GM19372 (cell line): ENCODE results near the gene FRMD4A.
"Not testable (repeated sequence)": the region's sequence is repeated elsewhere in the genome, so short reads cannot be mapped to it uniquely, and the experiment has no call there.

Experiments used
- ATAC-seq: cut with Tn5 transposase; IDR thresholded peaks from one replicate; pipeline ENCODE4 v1.9.1; 2021; ENCODE audit warnings: mild to moderate bottlenecking, low read depth, moderate library complexity; ENCODE audit not compliant: unreplicated experiment

FRMD4A gene

DNA sequence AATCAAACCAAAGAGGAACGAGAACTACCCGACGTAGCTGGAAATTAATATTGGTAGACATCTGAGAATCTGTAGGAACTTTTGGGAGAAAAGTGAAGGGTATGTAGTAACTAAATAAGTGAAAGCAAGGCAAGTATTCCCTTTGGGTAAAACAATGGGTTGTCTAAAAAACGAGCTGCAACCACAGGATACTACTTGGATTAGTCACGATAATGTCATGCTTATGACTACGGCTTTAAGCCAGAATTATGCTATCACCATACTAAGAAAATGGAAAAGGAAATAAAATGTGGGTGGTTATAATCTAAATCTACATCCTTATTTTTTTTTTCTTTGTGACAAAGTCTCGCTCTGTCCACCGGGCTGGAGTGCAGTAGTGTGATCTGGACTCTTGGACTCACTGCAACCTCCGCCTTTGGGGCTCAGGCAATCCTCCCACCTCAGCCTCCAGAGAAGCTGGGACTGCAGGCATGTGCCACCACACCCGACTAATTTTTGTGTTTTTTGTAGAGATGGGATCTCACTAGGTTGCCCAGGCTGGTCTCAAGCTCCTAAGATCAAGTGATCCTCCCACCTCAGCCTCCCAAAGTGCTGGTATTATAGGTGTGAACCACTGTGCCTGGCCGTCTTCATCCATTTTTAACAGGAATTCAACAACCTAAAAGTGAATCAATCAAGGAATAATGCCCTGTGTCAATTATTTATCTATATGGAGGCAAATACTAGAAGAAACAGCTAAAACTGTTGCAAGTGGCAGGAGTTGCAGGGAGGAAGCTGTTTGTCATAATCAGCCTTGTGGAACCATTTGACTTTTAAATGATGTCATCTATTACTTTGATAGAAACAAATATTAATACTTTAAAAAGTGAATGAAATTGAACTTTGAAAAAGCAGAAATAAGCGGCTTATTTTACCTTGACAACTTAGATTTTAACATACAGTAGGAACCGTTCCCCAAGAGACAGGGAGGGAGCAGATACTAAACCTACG is 554.6 kb downstream of the FRMD4A start:
- ATAC-seq: no peak

DNA sequence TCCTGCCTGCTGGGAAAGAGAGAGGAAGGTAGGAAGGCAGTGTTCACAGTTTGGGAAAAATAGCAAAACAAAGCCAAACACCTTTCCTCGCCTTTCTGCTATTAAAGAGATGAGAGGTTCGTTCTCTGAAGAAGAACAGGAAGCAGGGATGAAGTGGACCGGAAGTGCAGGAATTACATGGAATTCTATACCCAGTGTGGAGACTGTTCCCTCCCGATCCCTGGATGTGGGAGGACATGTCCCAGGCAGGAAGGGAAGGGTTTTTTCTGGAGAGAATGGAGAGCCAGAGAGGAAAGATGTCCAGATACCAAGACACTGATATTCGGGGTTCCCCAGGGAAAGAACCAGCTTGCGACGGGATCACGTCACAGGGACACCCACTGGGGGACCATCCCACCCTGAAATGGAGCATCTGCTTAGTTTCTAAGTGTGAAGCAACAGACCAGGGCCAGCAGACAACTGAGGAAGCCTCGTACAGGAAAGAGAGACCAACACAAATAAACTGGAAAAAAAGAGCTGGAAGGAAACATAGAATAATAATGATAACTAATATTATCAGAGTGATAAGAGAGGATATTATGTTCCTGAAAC is 556.3 kb downstream of the FRMD4A start:
- no peak for ATAC-seq

DNA sequence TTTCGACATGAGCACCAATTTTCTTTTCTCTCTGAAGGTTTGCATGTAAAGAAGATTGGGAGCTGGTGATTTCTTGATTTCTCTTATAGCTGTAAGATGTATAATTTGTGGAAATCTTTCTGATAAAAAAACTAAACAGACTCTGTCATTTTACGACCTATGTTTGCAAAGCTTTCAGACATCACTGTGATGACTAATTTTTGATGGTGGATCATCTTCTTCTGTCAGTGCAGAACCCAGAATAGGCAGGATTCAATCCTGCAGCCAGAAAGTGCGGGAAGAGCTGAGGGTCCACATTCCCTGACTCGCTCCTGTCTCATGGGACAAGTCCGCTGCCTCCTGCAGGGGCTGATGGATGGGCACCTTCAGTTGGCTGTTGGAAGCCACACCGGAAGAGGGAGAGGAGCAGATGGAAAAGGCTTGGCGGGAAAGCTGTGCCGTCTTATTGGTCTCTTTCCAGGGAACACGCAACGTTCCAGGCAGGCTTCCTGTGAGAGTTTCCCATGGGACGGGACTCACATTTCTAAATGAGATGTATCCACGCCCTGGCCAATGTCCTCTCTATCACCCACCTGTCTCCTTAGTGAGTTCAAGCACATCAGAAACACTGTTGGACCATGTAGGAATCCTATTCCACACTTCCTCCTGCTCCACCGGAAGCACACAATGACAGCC is 557.1 kb downstream of the FRMD4A start:
- ATAC-seq: no peak

DNA sequence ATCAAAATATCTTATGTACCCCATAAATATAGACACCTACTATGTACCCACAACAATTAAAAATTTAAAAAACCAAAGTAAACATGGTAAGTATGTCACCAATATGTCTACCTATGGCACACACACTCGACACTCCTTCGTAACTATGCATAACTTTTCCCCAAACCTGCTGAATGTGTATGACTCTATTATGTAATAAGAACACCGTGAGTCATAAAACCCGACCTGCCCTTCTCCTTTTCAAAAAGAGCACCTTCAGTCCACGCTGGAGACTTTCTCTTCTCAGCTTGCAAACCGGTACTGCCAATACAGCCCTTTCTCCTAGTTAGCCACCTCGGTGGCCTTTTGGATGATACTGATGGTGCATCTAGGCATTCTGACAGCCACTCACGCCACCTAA is 557.7 kb downstream of the FRMD4A start:
- ATAC-seq: no peak

DNA sequence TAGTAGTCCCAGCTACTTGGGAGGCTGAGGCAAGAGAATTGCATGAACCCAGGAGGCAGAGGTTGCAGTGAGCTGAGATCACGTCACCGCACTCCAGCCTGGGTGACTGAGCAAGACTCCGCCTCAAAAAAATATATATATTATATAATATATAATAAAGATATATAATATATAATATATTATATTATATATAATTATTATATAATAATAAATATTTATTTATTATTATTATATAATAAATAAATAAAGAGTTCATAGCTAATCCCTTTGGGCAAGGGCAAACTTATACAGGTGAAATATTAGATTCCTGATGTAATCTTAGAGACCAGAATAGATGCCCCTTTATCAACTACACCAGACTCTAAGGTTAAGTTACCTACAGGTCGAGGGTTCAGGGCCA is 558.7 kb downstream of the FRMD4A start:
- ATAC-seq: no peak

DNA sequence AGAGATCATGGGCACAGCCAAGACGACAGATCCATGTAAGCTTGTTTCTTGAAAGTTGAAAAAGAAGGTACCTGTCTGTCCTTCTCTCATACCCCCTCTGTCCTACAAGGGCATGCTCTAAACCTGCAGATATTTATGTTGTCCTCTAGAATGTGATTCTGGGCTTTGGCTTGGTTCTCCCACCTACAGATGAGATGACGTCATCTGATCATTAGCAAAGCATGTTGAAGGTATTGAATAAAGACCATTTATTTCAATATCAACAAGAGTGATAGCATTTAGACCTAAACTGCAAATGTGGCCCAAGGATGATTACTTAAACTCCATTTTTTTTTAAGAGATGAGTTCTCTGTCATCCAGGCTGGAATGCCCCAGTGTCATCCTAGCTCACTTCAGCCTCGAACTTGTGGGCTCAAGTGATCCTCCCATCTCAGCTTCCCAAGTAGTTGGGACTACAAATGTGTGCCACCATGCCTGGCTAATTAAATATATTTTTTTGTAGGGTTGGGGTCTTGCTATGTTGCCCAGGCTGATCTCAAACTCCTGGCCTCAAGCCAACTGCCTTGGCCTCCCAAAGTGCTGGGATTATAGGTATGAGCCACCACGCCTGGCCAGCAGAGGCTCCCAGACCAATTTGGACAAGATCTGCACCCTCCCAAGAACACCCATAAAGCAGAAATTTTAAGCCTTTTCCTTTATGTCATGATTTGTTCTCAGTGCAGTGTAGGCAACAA is 559.8 kb downstream of the FRMD4A start:
- ATAC-seq: no peak

DNA sequence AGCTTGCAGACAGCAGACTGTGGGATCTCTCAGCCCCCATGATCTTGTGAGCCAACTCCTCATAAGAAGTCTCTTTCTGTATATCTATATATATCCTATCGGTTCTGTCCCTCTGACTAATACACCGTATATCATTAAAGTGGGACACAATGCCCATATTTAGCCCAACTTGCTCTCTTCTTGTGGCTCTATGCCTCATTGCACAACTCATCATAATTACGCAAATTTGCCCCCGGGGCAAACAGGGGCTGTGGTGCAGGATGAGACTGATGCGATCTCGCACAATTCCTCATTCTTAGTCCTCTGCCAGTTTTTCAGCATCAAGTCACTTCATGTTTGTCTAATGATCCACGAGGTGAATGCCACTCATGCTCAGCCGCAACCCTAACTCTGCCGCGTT is 560.8 kb downstream of the FRMD4A start:
- no peak for ATAC-seq

DNA sequence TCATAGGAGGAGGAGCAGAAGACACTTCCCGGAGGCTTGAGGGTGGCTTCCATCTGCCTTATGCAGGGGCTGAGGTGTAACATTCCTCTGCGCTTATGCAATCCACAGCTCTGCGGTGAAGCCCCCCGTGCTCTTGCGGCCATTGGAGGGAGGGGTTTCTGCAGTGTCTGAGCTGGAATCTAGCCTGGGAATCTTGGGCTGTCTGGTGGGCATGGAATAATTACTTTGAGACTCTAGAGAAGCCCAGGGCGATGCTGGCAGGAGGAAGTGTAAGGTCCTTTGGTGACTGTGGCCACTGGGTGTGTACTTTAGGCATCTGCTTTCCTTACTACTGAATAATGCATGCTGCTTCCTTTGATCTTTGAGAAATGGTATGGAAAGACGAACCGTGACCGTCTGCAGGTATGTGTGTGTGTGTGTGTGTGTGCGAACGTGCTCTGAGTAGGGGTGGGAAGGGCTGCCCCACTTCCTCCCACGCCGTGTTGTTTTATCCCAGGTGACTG is 563.0 kb downstream of the FRMD4A start:
- ATAC-seq: no peak

DNA sequence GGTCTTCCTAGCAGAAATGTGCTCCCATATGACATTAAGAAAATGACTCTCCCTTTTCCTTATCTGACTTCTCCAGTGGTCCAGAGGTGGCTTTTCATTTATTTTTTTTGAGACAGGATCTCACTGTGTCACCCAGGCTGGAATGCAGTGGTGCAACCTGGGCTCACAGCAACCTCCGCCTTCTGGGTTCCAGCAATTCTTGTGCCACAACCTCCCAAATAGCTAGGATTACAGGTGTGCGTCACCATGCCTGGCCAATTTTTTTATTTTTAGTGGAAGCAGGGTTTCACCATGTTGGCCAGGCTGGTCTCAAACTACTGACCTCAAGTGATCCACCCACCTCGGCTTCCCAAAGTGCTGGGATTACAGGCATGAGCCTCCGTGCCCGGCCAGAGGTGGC is 563.6 kb downstream of the FRMD4A start:
- ATAC-seq: not testable (repeated sequence)

DNA sequence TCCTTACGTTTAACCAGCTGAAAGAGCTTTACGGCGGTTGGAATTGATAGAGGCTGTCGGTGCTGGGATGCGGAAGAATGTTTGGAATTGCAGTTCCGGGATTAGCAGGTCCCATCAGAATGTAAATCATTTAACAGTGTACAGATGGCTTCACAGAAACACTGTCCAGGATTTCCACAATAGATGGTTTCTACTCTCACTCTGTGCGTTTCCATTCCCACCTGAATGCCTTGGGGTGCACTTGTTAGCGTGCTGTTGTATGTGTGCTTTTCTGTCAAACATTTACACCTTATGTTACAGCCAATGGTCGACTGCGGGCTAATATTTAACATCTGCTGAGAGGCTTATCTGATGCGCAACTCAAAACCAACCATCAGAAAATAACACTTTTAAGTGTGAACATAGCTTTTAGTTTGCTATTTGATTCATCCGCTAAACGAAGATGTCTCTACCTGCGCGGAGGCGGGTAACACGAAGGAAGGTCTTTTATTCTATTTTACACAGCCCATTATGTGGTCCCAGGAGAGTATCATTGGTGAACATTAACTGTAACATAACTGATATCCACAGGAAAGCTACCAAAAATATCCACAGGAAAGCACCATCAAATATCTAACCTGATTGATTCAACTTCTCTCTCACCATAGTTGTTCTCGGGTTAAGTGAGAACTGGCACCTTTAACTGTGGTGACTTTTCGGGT is 564.9 kb downstream of the FRMD4A start:
- no peak for ATAC-seq

DNA sequence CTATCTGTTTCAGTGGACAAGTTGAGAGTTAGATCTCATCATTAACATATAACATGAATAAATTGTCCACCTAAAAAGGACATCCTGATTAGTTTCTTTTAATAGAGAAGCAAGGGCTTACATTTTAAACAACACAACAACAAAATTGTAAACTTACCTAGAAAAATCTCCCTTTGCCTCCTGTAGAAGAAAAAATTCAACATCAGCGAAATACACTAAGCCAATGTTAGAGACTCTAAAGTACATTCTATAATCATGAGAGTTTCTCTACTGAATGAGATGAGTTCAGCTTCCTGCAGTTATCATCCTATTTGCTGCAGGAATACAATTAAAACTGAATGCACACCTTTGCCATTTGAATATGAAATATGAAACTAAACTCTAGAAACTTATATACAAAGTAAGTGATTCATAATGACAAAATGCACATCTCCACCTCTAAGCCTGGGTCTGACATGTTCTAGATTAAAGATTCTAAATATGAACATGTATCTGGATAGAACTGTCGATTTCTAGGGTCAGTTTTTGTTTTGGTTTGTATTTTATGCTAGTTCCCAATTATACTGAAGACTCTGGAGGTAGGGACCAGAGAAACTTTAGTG is 569.1 kb downstream of the FRMD4A start:
- ATAC-seq: no peak

DNA sequence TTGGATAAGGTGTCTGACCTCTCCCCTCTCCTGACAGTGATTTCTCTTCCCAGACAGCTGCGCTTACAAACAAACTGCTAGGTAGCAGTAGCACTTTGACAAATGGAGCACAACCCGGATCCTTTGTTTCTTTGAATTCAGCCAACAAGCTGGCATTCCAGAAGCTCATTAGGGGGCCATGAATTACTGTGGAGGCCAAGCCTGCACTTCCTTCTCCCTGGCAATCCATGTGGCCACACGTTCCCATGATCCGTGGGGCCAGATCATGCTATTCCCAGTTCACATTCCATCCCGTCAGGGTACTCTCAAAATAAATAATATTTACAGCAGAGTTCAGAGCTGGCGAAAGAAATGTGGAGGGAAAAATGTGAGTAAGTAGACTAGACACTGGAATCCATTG is 571.6 kb downstream of the FRMD4A start:
- no peak for ATAC-seq

DNA sequence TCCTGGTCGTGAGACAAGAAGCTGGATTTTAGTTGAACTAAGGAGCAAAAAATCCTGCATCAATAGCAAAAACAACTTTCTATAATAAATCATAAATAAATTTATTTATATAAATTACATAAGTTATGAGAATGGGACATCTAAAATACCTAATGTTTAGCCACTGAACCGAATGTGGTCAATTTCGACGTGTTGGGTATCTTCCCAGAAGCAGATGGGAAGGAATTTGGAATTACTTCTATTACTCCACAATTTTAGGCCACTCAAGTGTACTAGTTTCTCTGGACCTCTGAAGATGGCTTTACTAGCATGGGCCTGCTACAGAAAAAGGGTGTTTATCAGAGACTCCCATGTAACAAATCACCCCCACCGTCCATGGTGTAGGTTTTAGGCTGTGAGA is 572.0 kb downstream of the FRMD4A start:
- no peak for ATAC-seq

DNA sequence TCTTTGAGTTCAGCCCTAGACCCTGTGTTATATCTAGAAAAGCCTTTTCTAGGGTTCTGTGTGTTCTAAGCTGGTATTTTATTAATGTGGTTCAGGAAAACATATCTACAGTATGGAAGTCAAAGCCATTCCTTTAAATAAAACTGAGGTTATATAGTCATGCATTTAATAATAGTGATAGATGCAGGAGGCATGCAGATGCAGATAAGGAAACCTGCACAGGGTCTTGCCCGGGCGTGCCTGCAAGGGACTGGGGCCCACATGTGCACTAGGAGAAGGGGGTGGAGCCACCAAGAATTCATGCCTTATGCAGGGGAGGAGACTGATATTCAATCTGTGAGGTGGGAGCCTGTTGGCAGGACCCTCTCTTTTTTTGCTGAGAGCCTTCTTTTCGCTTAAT is 572.4 kb downstream of the FRMD4A start:
- ATAC-seq: no peak

DNA sequence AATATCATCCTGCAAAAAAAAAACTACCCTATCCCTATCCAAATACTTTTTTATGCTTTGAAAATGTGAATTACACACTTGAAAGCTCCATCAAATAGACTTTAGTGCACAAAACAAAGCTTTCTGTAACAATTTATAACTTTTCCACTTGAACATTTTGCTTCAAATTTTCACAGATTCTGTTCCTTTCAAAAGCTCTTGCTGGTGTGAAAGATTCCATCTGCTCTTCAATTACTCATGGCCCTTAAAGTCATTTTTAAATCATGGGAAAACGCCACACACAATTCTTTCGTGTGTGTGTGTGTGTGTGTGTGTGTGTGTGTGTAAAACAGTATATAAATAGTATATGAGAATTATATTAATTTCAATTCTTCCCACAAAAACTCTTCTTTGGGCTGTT is 576.4 kb downstream of the FRMD4A start:
- ATAC-seq: no peak

DNA sequence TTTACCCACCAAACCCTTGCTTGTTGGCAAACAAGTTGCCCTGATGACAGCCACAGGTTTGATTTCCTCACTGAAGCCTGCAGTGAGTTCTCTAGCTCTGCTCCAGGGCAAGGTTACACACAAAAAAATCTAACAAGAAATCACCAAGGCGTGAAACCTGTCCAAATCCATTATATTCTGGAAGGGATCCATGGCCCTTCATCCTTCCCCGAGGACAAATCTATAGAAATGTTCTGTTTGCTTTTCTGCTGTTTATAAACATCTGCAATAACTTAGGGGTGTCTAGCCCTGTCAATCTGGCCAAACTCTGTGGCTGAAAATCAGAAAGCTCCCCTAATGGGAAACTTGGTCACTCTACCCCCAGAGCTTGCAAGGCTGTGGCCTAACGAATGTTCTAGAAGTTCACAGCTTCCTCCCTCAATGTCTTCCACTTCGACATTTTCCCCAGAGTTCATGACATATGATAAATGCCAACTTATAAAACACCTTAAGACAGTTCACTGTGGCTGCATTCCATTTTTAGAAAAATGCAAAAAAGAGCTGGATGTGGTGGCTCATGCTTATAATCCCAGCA is 579.4 kb downstream of the FRMD4A start:
- ATAC-seq: peak; percentile 51

DNA sequence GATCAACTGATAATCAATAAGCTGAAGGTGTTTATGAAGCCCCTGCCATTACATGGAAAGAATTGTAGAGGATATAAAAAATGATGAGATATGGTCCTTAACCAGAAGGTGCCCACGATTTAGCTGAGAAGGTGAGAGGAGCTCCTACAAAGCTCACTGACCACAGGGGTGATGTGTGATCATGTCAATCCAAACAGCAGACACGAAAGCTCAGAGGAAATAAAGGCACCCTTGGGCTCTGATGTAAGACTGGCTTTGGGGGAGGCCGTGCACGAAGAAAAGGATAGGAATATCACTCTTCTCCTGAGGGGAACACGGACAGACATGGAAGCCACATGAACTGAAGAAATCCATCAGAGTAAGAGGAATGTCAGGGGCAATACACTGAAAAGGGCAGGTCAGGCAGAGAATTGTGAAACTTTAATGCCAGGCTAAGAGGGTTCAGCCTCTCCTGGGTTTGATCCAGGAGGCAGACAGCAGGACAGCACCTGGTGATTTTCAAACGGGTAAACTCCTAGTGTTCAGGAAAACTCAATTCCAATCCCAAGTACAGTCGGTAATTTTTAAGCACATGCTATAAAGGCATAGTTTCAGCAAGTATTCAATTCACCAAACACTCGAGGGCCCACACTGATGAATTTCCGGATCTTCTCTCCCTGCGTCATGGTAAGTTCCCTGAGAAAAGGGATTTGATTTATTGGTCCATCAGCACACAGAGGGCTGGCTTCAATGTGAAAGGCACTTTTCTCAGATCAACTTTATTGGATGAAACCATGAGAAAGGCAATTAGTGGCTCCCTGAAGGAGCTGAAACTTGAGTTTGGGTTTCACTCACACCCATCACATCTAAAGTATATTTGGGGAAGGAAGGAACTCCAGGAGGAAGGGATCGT is 580.2 kb downstream of the FRMD4A start:
- no peak for ATAC-seq

DNA sequence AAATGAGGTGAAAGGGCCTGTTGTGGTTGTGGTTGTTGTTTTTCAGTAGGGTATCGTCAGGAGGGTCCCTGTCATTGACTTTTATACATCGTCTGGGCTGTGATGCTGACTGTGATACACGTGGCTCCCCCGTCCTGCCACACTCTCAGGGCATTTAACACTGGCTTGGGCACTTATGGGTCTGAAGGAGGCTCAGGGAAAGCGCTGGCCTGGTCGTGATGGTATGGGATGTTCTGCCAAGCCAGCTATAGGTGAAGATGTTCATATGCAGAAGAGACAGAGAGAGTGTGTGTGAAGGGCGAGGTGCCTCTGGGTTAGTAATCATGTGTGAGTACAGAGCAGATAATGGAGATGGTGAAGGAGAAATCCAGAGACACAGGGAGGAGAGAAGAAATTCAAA is 585.5 kb downstream of the FRMD4A start:
- no peak for ATAC-seq
